Activated CD8-positive, alpha-beta memory T cell treated with anti-CD3 and anti-CD28 coated beads for 4 hours (primary cell): Measurements from ENCODE around the gene PHLDA2.
"Not testable (repeated sequence)": the region's sequence is repeated elsewhere in the genome, so short reads cannot be mapped to it uniquely, and the experiment has no call there.

Experiments used
- DNase-seq, 2 donors: peaks; one replicate each; pipeline ENCODE4 v3.0.0-alpha.2; 2020; ENCODE audit warnings: low read depth in 2 of 2

PHLDA2 gene

DNA sequence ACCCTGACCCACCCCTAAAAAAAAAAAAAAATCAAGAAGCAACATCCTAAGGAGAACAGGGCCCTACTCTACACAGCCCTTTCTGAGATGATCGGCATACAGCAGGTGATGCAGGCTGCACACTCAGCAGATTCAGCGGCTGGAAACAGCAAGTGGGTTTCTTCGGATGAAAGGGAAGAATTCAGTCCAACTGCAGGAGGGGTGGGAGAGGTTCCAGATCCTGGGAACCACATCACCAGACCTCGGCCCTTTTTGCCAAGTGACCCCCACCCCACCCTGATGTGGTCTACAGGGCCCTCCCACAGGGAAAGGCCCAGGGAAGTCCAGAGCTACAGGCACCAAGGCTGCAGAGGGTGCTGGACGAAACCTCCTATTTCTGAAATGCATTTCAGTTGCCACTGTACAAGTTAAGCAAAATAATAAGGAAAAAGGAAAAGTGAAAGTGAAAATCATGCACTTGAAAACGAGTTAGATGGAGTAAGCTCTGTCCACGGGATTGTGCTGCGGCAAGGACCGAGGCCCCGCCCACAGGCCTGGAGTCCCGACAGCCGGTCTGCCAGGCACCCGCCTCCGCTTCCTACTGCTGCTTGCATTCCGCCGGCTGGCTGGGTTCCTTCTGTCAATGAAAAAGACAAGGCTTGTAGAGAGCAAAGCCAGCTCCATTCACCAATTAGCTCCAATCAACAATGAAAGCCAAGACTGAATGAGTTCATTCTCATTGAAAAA lies 16.0 kb upstream of the PHLDA2 start:
- DNase-seq, result no peak

DNA sequence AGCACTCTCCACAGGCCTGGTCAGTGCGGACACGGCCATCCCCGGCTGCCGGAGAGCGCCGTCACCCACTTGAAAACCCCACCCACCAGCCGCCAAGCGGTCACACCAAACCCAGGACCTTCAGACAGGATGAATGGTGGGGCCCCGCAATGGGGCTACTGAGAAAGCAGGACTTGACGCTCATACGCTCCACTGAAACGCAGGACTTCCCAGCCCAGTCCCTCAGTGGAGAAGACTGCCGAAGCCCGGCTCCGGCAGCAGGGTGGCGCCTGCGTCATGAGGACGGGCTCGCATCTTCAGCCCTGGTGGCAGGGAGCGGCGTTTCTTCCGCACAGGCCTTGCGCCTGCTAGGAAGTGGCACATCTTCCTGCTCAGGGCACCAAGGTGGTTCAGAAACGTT lies 15.3 kb upstream of the PHLDA2 start:
- DNase-seq, result no peak

DNA sequence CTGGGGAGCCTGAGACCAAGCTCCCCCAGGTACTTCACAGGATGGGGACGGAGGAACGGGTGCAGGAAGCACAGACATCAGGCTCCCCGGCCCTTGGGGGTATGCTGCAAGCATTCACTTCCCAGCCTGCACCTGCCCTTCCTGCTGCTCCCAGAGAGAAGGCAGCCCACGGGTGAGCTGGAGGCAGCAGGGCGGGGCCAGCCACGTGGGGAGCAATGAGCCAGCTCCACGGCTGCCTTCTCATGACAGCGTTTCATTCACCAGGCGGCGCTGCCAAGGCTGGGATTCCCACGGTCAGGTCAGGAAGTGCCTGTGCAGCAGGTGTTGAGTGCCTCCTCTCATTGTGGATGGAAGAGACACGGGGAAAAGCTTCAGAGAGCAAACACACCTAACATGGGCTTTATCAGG lies 14.5 kb upstream of the PHLDA2 start:
- DNase-seq, result no peak

DNA sequence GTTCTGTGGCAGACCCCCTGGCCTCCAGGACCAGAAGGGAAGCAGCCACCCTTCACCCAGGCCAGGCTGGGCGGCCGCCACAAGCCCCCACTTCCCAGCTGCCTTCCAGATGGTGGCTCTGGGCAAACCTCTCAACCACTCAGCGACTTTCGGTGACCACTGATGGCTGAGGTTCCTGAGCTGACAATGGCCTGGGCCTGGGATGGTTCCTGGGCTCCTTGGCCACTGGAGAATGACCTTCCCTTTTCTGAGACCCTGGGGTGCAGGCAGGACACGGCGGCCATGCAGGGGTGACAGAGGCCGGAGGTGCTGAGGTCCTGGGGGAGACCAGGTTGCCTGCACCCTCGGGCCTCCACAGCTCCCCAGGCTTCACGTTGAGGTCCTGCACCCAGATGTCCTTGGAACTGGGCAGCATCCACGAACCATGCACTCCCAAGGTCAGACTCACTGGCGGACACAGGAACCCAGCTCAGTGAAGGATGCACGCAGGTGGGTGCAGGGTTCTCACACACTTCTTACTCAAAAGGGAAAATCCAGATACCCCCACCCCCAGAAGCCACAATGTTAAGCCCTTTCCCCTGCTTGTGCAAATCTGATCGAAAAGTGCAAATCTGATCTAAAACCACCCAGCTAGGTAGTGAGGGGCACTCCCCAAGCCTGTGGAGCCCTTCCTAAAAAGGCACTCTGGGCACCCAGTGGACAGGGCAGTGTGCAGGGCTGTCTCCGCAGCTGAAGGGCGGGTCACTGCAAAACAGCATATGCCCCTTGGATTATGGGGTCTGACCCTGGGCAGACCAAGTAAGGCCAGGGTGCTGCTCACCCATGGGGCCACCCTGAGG lies 13.9 kb upstream of the PHLDA2 start:
- no peak for DNase-seq

DNA sequence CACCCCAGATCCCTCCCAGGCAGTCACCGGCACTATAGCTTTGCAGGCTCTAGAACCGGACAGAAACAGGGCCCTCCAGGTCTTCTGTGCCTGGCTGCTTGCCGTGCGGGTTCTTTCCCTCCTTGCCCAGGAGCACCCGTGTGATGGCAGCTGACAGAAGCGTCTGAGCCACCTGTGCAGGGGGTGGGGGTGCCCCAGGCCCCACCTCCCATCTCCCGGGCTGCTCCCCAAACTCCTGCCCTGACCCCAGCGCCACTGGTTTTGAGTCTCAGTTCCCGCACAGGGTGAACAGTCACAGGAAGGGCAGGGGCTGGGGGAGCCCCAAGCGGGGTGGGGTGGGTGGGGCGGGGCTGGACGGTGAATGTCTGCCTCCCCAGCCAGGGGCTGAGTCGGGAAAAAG lies 13.2 kb upstream of the PHLDA2 start:
- DNase-seq, result no peak

DNA sequence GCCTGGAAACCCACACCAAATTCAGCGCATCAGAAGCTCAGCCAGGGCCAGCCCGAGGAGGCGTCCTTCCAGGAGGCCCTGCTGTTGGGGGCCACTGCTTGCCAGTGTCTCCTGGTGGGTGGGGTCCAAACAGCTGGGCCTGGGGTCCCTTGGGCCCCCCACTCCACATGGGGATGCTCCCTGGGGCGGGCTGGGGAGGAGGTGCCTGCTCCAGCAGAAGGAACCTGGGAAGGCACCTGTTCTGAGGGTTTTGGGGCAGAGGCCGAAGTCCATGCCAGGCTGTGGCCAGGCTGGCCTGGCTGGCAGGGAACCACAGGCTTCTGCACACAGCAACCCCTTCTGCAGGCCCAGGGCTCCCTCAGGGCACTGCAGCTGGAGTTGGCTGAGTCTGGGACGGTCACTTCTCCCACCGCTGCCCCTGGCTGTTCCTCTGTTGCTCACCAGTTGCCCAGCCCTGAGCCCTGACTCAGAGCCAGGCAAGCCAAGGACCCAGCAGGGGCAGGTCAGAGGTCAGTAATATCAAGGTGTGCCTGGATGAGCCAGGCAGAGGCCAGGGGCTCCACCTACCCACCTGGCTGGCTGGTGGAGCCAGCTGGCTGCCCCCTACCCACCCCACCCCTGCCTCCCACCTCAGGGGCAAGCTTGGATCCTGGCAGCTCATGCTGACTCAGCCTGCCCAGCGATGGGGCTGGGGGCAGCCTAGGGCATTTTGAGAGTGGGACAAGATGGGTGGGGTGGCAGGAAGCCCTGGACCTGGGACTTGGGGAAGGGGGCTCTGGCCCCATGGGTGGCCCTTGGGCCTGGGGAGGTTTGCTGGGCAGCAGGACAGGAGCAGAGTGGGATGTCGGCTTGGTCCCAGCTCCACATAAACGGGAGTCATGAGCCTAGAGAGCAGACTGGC lies 12.0 kb upstream of the PHLDA2 start:
- DNase-seq, result no peak

DNA sequence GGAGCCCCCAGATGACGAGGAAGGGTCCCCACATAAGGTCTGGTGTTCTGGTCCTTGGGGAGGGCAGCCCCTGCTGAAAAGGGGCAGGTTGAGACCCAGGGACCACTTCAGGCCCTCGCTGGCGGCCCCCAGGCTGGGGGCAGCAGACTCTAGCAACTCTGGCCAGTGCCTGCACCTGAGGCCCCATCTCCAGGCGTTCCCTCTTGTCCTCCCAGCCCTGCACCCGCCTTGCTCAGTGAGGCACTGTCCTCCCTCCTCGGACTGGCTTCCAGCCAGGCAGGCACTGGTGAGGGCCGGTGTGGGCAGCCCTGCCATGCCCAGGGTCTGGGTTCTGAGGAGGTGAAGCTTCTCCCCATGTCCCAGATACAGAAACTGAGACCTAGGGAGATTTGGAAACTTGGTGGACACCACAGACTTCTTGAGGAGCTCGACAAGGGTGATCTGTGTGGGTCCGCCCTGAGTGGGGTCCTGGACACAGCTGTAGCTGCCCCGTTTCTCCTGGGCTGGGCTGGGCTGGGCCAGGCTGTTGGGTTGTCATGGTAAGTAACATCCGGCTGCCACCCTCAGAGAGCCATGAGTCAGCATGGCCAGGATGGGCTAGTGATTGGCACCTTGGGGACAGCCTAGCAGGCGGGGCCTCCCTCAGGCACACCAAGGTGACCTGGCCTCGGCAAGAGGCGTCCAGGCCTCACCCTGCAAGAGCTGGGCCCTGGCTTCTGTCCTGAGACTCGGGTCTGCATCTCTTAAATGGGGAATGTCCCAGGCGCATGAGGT lies 11.1 kb upstream of the PHLDA2 start:
- DNase-seq, result no peak

DNA sequence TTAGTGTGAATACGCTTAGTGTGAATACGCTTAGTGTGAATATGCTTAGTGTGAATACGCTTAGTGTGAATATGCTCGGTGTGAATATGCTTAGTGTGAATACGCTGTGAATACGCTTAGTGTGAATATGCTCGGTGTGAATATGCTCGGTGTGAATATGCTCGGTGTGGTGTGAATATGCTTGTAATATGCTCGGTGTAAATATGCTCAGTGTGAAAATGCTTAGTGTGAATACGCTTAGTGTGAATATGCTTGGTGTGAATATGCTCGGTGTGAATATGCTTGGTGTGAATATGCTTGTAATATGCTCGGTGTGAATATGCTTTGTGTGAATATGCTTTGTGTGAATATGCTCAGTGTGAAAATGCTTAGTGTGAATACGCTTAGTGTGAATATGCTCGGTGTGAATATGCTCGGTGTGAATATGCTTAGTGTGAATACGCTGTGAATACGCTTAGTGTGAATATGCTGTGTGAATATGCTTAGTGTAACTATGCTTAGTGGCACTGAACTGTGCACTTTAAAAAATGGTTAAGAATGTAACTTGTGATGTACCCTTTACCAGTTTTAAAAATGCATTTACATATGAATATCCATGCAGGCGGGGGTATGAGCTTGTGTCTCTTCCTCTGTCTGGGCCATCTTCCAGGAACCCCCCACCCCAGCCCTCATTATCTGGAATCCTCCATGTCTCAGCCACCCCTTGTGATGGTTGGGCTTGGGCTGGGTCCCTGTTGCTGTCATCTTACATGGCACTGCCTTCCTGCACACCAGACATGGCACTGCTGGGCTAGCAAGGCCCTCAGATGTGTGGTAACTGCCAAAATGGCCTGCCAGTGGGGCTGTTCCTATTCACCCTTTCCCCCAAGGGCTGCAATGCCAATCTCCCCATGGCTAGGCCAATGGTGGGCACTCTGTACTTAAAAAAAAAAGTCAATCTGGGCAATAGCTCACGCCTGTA lies 9.5 kb upstream of the PHLDA2 start:
- not testable (repeated sequence) for DNase-seq

DNA sequence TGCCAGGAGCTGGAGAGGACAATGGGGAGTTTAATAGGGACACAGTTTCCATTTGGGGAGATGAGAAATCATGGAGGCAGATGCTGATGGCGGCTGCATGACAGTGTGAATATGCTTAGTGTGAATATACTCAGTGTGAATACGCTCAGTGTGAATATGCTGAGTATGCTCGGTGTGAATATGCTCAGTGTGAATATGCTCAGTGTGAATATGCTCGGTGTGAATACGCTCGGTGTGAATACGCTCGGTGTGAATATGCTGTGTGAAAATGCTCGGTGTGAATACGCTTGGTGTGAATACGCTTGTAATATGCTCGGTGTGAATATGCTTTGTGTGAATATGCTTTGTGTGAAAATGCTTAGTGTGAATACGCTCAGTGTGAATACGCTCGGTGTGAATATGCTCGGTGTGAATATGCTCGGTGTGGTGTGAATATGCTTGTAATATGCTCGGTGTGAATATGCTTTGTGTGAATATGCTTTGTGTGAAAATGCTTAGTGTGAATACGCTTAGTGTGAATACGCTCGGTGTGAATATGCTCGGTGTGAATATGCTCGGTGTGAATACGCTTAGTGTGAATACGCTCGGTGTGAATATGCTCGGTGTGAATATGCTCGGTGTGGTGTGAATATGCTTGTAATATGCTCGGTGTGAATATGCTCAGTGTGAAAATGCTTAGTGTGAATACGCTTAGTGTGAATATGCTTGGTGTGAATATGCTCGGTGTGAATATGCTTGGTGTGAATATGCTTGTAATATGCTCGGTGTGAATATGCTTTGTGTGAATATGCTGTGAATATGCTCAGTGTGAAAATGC lies 8.6 kb upstream of the PHLDA2 start:
- not testable (repeated sequence) for DNase-seq

DNA sequence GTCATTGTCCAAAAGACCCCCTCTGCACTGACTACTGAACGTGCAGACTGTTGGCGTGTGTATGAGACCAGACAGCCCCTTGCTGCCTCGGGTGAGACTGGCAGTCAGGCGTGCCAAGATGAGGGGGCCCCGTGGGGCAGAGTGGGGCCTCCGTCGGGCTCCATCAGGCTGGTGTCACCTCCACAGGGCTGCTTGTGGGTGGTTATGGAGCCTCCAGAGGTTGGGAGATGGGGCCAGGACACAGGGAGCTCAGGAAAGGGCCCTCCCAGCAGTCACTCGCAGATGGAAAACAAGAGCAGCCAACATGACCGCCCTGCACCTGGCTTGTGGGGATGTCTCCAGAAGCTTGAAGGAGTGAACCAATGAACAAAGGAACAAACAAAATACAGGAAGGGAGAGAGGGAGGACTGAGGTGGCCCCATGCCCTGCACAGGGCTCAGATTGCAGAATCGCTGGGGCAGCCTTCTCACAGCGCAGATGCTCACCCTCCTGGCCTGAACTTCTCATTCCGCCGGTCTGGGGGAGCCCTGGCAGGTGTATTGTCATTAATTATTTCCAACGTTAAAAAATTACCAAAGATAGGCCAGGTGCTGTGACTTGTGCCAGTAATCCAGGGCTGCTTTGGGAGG lies 5.5 kb upstream of the PHLDA2 start:
- DNase-seq, result no peak

DNA sequence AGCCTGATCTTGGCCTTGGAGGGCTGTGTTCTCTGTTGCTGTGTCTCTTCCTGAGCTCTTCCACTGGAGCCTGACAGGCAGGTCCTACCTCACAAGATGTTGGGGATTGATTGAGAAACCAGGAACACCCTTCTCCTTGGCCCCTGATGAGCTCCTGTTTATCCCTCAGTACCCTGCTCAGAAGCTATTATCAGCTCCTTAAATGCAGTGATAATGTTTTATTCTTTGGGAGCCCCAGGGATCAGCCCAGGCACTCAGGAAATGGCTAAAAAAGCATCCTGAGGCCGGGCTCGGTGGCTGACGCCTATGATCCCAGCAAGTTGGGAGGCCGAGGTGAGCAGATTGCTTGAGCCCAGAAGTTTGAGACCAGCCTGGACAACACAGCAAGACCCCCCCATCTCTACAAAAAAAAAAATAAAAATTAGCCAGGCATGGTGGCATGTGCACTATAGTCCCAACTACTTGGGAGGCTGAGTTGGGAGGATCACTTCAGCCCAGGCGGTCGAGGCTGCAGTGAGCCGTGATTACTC lies 4.9 kb upstream of the PHLDA2 start:
- DNase-seq, result no peak

DNA sequence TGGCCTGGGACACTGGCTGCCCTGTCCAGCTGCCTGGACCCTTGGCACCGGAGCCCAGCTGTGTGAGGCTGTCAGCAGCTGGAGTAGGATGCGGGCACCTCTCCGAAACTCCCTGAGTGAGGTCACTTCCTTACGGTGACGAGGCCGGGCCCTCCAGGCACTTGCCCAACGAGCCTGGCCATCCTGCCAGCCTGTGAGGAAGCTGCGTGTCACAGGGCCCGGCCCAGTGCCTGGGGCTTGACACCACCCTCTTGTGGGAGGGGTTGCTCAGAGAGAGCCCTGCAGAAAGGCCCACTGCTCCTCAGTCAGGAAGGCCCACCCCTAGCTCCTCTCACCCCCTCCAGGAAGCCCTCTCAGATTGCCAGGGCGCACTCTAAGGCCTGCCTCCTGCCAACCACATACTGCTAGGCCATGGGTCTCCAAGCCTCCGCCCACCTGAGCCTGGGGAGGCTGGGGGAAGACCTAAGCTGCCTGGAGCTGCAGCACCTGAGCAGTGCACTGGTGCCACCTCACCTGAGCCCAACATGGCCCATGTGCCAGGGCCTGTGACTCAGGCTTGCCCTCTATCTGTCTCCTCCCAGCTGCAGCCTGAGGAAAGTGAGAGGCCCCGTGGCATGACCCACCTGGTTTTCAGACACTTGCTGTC lies 4.3 kb upstream of the PHLDA2 start:
- no peak for DNase-seq

DNA sequence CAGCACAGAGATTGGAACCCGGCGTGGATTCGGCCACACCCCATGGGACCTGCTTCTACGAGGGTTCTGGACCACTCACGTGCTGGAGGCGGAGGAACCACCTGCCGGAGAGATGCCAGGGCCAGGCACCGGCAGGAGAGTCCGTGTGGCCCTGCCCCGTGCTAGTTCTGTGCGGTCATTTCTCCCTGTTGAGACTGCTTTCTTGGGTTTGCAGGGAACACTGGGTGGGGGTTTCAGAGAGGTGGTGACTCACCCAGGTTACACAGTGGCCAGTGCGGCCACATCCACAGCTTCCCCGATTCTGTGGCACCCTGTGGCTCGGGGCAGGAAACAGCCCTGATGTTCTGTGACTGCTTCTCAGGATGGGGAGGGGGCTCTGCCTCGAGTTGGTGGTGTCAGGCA lies 3.6 kb upstream of the PHLDA2 start:
- no peak for DNase-seq

DNA sequence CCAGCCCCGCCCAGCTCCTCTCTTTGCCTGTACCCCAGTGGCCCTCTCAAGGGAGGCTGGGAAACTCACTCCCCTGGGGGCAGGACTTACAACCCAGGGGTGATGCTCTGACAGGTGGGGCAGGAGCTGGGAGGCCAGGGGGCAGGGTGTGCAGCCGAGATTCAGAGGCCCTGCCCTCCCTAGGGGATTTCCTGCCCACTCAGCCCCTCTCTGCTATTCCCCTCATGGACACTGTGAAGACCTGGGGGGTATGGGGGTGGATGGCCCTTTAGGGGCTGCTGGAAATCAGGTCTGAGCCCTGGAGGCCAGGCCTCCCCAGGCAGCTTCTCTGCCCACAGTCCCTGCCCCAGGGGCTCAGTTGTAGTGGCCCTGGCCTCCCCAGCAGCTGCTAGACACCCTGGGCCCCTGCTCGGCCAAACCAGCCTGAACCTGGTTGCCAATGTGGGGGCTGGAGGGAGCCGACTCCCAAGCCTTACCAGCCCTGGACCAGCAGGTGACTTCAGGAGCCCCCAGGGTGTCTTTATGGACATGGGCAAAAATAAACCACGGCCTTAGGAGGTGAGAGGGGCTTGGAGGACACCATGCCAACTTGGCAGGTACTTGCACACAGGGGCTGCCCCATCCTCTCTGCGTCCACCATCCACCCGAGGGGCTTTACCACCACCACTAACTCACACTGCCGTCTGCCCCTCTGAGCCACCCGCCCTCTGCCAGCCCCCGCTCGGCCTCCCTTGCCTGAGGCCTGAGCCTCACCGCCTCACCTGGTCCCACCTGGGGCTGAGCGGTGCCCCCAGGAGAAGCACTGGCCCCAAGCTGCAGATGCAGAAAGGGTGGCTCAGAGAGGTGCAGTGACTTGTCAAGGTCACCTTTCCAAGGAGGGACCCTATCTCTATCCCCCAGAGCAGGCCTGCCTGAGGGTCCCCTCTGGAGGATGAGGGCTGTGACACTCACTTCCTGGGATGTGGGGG lies 2.8 kb upstream of the PHLDA2 start:
- DNase-seq, result no peak

DNA sequence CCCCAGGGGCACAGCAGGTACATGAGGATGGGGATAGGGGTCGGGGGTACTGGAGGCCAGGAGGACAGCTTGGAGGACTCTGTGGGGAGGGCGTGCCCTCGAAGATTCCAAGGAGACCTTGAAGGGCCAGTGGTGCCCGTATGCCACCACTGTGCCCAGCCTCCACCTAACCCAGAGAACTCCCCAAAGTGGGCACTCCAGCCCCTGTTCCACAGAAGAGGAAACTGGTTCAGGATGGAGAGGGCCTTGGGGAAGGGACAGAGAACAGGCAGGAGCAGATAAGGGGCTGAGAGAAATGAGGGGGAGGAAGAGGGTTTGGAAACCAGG lies 2.2 kb upstream of the PHLDA2 start:
- DNase-seq, result no peak

DNA sequence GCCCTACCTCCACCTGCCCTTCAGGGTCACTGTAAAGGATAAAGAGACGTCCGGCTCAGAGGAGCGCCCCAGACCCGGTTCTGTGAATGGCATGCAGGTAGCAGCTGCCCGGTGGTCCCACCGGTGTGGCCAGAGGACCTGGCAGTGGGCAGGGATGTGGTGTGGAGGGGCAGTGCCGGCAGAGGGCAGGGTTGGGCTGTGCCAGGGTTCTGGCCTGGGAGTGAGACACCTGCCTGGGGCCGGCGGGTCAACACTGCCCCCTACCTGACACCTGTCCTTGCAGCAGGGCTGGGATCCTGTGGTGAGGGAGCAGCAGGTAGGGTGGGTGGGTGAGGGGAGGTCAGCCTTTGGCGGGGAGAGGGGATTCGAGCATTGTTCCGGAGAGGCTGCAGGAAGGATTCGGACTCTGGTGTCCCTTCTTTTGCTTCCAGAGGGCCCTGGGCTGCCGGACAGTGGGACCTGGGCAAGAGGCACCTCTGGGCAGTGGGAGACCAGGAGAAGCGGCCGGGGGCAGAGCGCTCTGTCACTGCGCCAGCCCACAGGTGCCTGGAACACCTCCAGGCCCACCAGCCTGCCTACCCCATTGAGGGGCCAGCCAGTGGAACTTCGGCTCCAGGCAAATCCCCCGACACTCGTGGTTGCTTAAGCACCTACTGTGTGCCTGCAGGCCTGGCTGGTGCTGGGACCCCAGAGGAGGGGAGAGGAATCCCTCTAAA lies 1.6 kb upstream of the PHLDA2 start:
- DNase-seq, result no peak
